GM21717 (cell line): ENCODE measurements around the gene ZIK1.

Experiments
- ATAC-seq: cut with Tn5 transposase; IDR thresholded peaks from one replicate; pipeline ENCODE4 v1.9.1; 2021; ENCODE audit warnings: mild to moderate bottlenecking, moderate library complexity; ENCODE audit not compliant: unreplicated experiment

The ZIK1 gene

DNA sequence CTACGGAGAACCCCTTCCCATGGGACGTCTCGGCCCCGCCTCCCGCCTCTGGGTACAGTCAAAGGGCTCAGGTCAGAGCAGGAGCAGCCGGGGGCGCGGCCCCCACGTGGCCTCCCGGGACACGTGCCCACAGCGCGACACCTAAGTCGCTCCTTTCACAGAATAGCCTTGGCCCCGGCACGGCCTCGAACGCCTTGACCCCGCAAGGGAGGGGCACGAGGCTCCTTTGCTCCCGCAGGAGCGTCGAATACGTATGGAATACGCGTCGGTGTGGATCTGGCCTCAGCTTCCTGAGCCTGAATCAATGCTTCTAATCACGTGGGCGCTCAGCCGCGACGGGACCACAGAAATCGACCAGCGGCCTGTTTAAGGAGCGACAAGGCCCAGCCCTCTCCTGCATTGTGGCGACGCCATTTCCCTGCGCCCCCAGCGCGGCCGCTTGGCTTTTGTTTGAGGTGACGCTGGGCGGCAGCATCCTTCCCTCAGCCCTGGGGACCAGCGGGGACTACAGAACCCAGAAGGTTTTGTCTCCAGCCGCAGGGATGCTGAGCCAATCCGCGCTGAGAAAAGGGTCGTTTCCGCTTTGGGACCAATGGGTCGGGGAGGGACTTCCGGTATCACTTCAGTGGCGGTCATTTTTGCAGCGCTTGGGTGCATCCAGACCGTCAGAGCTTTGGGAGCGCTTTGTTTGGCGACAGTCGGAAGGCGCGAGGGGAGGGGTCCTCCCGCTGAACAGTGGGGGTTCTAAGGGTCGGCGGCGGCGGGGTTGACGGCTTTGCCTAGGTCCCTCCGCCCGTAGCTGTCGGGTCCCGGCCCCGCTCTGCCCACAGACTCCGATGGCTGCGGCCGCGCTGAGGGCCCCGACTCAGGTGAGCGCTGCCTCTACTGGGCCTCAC lies at the start of gene ZIK1:
Gene ZIK1, plus strand, starts transcription at position 625 of the 896 bp plus-strand sequence. Its CDS starts 212 bp downstream, at position 837.
- ATAC-seq: peak; percentile 81

- ATAC-seq: no peak
Measured at GRCh38 chr19:57537953-57538547, 45.9 kb upstream of the ZIK1 start.

DNA sequence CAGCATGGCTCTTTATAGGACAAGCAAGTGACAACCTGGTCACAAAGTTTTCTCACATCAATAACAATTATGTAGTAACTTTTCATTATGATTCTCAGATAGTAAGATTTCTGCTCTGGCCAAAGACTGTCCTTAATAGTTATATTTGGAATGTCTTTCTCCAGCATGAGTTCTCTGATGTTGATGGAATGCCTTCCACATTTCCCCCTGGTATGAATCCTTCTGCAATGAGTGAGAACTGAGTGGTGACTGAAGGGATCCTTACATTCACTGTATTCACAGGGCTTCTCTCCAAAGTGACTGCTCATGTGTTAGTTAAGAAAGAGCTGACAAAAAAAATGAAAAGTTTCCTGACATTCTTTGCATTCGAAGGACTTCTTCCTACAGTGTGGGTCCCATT lies 37.4 kb upstream of the ZIK1 start:
- ATAC-seq: no peak

DNA sequence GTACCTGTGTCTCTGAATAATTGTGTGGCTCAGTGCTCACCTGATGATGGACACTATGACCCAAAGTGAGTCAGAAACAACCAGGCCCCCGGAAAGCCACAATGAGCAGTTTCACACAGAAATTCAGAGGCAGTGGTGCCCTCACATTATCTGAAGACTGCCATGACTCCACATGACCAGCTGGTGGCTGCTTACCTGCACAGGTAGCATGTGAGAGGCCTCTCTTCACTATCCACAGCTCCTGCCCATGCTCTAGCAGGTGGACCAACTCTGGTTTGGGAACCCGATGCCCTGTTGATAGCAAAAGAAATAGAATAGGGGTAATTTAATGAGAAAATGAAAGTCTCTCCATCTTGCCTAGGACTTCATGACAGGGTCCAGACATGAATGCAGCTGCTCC lies 31.5 kb upstream of the ZIK1 start:
- ATAC-seq: no peak

DNA sequence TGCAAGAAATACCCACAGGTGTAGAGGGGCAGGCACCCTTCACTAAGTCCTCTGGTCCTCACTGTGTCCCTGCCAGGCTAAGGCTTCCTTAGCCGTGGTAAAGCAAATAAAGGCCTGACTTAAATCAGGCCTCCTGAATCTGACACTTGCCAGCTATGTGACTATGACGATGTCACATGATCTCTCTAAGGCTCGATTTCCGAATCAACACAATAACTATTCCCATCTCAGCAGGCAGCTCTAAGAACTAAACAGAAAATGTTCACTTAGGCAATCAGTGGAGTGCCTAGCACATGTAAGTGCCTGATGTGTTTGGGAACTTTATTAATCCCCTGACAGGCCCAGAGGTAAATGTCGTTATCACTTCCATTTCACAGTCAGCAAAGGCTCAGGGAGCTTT lies 26.3 kb upstream of the ZIK1 start:
- ATAC-seq: no peak

DNA sequence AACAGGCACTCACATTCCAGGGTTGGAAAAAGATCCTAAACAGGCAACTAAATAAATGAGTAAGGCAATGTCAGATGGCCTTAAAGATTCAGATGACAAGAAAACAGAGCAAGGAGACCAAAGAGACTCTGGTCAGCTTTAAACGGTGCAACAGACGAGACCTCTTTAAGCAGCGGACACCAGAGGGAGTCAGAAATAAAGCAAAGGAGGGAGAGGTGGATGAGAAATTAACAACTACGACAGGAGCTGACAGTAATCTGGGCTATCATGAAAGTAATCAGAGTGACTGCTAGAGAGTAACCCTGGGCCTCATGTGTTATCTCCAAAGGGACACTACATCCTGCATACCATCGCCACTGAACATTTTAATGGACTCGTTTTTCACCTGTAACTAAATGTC lies 25.4 kb upstream of the ZIK1 start:
- no peak for ATAC-seq

DNA sequence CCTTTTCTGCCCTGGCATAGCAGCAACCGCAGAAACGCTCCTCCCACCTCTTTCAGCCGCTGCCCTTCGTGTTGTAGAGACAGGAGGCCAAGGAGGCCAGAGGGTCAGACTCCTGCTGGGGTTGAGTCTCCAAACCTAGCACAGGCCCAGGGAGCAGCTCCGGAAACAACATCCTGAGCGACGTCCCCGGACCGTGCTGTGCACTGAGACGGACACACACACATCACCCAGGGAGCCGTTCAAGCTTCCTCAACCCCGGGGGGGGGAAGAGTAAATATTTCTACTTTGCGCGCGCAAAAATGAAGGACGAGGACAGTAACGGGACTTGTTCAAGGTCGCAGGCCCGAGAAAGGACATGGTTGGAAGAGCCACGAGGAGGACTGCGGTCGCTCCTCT lies 24.9 kb upstream of the ZIK1 start:
- ATAC-seq: no peak

- peak; percentile 92 for ATAC-seq
Measured at GRCh38 chr19:57559404-57560025, 24.4 kb upstream of the ZIK1 start, which contains the start of gene ZNF550. Gene ZNF550, minus strand, starts transcription at chr19:57559863. Its CDS starts 181 bp downstream, at chr19:57559682.

- ATAC-seq: peak; percentile 17
Measured at GRCh38 chr19:57560049-57560491, 23.9 kb upstream of the ZIK1 start.

GRCh38 chr19:57563547-57563946 lies 20.4 kb upstream of the ZIK1 start:
- no peak for ATAC-seq

- no peak for ATAC-seq
Measured at GRCh38 chr19:57566396-57567265, 17.3 kb upstream of the ZIK1 start.

DNA sequence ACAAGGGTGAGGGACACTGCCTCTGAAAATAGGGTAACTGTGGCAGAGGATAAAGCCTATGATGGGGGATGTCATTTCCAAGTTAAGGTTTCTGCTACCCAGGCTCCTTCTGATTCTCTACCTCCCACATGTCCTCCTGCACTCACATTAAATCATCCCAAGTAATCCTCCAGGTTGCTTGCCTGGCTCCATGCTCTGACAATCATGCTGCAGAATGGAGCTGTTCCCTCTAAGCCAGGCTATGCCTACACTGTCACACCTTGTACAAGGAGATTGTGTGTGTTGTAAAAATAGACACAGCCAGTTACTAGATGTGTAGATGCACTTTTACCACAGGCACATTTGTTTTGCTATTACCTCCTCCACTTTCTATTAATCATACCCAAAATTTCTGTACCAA lies 13.2 kb upstream of the ZIK1 start:
- ATAC-seq: no peak

DNA sequence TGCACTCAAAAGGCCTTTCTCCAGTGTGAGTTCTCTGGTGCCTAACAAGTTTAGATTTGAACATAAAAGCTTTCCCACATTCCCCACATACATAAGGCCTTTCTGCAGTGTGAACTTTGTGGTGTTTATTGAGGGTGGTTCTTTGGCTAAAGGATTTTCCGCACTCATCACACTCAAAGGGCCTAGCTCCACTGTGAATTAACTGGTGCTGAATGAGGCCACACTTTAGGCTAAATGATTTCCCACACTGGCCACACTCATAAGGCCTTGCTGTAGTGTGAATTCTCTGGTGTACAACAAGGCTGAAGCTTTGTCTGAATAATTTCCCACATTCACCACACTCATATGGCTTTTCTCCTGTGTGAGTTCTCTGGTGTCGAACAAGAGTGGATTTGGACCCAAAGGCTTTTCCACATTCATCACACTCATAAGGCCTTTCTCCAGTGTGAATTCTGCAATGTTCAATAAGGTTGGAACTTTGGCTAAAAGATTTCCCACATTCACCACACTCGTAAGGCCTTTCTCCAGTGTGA lies 11.5 kb upstream of the ZIK1 start:
- ATAC-seq: no peak

- ATAC-seq: no peak
Measured at GRCh38 chr19:57576661-57577060, 7.3 kb upstream of the ZIK1 start.

DNA sequence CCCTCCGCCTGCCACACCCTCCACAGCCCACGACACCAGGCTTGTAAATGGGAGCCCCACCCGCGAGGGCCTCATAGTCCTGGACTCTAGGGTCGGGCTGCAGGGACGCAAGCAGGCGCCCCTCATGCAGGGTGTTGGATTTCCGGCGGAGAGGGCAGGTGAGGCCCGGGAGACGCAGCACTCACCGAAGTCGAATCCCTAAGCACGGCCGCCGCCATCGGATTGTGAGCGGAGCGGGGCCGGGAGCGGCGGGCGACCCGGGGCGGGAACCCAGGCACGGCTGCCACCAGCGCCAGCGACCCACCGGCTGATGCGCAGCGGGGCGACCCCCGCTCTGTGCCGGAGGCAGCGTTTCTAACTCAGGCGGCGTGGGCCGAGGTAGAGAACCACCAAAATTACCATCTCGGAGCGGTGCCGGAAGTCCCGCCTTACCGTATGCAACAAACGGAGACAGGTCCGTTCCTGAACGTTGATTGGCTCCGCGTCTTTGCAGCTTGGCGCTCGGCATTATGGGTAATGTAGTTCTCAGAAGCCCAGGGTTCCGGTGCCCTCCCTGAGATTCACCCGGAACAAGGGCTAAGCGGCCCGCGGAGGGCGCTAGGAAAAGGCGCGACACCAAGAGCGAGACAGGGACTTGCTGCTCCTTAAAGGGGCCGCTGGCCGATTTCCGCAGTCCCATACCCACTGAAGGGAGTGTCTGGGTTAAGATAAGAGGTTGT lies 5.3 kb upstream of the ZIK1 start, which contains the start of gene ZNF416:
Gene ZNF416, minus strand, starts transcription at position 425 of the 719 bp plus-strand sequence. Its CDS starts 207 bp downstream, at position 218.
- peak; percentile 86 for ATAC-seq

GRCh38 chr19:57583104-57583520 lies 833 bp upstream of the ZIK1 start:
- ATAC-seq: no peak

DNA sequence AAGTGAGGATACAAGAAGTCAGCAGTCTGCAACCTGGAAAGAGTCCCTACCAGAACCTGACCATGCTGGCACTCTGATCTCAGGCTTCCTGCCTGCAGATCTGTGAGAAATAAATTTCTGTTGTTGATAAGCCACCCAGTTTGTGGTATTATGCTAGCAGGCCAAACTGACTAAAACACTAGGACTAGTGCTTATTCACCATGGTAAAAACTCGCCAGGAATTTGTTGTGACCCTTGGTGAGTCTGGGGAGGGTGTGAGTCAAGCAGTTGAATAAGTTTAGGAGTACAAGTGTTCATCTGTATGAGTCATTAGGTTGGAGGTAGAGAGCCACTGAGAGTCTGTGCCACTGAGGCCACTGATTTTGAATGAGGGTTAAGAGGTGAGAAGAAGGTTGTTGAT lies 3.6 kb downstream of the ZIK1 start:
- ATAC-seq: no peak

- ATAC-seq: no peak
Measured at GRCh38 chr19:57599377-57599760, 15.4 kb downstream of the ZIK1 start.

DNA sequence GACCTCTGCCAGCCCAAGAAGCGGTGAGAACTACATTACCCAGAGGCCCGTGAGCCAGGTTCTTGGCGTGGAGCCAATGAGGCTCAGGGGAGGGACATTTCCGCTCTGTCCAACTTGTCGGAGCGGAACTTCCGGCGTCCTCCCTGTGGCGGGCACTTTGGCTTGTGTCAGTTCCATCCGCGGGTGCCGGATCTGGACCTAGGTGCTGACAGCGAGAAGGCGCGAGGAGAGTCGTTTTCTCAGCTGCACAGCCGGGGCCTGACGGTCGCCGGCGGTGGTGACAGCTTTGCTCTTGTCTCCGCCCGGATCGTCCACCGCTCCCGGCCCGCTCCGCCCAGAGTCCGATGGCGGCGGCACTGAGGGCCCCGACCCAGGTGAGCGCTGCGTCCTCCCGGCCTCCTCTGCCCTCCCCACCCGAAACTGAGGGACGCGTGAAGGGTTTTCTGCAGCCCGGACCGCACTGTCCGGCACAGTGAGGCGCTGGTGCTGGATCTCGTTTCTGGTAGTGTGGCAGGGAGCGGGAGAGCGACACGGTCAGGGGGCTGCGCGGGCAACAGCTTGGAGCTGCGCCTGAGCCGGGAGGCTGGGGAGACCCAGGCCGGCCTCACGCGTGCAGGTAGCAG lies 15.9 kb downstream of the ZIK1 start, which contains the start of gene ZNF530:
Gene ZNF530, plus strand, starts transcription at position 125 of the 623 bp plus-strand sequence. CDS start 4,461 bp downstream, outside the sequence.
- peak; percentile 93 for ATAC-seq
